Measurements from ENCODE around the gene TMEM59.
A peak's percentile ranks its signal among the peaks of the same experiment; 100 is the strongest.

TMEM59 gene

GRCh38 chr1:54080598-54081049 lies 27.6 kb upstream of the TMEM59 start:
- TF ChIP-seq ZFX (IDR thresholded peaks at IDR 0.05; ENCODE audit: borderline replicate concordance), result no peak
- TF ChIP-seq, protein P1, sequence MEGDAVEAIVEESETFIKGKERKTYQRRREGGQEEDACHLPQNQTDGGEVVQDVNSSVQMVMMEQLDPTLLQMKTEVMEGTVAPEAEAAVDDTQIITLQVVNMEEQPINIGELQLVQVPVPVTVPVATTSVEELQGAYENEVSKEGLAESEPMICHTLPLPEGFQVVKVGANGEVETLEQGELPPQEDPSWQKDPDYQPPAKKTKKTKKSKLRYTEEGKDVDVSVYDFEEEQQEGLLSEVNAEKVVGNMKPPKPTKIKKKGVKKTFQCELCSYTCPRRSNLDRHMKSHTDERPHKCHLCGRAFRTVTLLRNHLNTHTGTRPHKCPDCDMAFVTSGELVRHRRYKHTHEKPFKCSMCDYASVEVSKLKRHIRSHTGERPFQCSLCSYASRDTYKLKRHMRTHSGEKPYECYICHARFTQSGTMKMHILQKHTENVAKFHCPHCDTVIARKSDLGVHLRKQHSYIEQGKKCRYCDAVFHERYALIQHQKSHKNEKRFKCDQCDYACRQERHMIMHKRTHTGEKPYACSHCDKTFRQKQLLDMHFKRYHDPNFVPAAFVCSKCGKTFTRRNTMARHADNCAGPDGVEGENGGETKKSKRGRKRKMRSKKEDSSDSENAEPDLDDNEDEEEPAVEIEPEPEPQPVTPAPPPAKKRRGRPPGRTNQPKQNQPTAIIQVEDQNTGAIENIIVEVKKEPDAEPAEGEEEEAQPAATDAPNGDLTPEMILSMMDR (IDR thresholded peaks at IDR 0.05), result no peak
- H3K27ac ChIP-seq, result peak overlapping the region; percentile 34; the same call in 1 of the 2 replicates

DNA sequence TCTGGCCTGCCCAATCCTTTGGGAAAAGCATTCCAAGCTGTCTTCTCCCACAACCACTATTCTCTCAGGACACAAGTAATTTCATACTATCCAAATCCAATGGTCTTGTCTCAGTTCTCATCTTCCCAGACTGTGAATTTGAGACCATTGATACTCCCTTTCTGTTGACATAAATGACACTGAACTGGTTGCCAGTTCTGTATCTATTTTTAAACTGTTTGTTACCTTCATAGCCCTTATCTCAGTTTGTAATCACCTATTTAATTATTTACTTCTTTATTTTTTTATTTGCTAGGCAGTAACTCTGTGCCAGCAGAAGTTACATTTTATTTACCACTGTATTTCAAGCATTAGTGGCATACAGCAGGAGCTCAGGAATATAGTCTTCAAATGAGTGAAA lies 24.4 kb upstream of the TMEM59 start:
- no peak for TF ChIP-seq ZFX (IDR thresholded peaks at IDR 0.05; ENCODE audit: borderline replicate concordance)
- TF ChIP-seq, protein P1 (IDR thresholded peaks at IDR 0.05), result no peak
- H3K27ac ChIP-seq, result peak overlapping the region; percentile 95

- TF ChIP-seq ZFX (IDR thresholded peaks at IDR 0.05; ENCODE audit: borderline replicate concordance), result no peak
- TF ChIP-seq, protein P1 (IDR thresholded peaks at IDR 0.05), result peak; percentile 93
- peak overlapping the region; percentile 71 for H3K27ac ChIP-seq
Observed at GRCh38 chr1:54070171-54070837, 17.3 kb upstream of the TMEM59 start.

DNA sequence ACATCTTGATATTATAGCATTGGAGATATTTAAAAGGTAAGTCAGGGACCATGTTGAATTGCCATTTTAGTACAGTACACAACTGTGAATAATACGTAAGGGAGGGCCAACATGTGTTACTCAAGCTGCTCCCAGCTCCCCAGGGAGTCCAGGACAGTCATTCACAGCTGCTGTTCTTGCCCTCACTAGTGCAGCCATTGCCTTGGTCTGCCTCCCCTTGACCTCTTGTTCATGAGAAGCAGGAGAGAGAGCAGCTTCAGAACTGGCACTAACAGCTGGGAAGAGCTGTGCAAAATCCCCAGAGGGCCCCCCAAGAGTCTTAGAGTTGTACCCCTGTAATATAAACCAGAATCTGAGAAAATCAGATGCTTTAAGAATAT lies 16.8 kb upstream of the TMEM59 start:
- H3K27ac ChIP-seq, result peak overlapping the region; percentile 71
- TF ChIP-seq, protein P1 (IDR thresholded peaks at IDR 0.05), result no peak
- no peak for TF ChIP-seq ZFX (IDR thresholded peaks at IDR 0.05; ENCODE audit: borderline replicate concordance)

- no peak overlapping the region for H3K27ac ChIP-seq
- TF ChIP-seq, protein P1 (IDR thresholded peaks at IDR 0.05), result no peak
- TF ChIP-seq ZFX (IDR thresholded peaks at IDR 0.05; ENCODE audit: borderline replicate concordance), result no peak
Observed at GRCh38 chr1:54064299-54064698, 11.3 kb upstream of the TMEM59 start.

- H3K27ac ChIP-seq, result no peak overlapping the region
- TF ChIP-seq, protein P1 (IDR thresholded peaks at IDR 0.05), result no peak
- no peak for TF ChIP-seq ZFX (IDR thresholded peaks at IDR 0.05; ENCODE audit: borderline replicate concordance)
Observed at GRCh38 chr1:54054438-54054749, 1.4 kb upstream of the TMEM59 start.

DNA sequence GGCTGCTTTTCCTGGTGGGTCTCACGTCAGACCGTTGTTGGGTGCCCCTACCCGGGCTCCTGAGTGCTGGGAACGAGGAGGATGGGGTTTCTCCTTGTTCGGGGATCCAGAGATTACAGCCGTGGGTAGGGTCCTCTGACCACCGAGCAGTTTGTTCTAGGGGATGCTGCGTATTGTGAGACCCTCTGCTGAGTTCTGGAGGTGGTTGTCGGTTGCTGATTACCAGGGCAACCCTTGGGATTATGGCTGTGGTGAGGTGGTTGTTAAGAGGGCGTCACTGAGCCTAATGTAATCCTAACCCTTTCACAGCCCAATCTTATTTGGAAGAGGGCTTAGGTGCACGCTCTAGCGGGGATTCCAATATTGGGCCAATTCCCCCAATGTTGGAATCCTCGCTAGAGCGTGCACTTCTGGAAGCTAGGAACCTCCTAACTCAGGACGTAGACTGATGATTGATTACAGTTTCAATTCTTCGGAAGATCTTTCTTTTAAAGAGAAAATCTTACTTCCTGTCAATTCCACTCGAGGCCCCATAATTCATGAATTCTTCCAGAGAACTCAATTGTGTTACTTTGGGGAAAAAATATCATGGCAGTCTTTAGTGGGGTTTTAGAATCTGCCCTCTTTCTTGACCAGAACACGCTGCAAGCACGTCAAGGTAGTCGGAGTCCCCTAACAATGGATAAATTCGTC lies 887 bp upstream of the TMEM59 start:
- peak overlapping the region; percentile 83 for H3K27ac ChIP-seq
- TF ChIP-seq, protein P1 (IDR thresholded peaks at IDR 0.05), result no peak
- no peak for TF ChIP-seq ZFX (IDR thresholded peaks at IDR 0.05; ENCODE audit: borderline replicate concordance)
